ENCODE measurements around the gene DNAJB6. TPM values are rescaled to one million over a fixed set of nuclear protein-coding genes. Genes with fewer than 3 reads are reported as not detected.

DNAJB6 gene
- polyA plus RNA-seq, 3 donors: 66.6 to 117 (median 116) TPM

- Histone ChIP-seq H2AFZ (ENCODE audit: insufficient read depth, low read depth, low read length, poor library complexity, severe bottlenecking) (no peak overlapping the region), H3K4me2 (replicated peaks; ENCODE audit: extremely low read depth, low read length, poor library complexity, severe bottlenecking) (no peak overlapping the region), H4K20me1 (ENCODE audit: insufficient read depth, low read length) (no peaks in the 10 kb centered on the region), H3K9ac (ENCODE audit: insufficient read depth, low read length, poor library complexity, severe bottlenecking) (no peak overlapping the region), H3K36me3 (replicated peaks in 1 of 2; ENCODE audit: control insufficient read depth in 1 of 2, insufficient read depth in 2 of 2, low read length in 2 of 2) (no peaks in the 10 kb centered on the region), H3K4me3 (replicated peaks in 1 of 3; ENCODE audit: low read depth in 2 of 3, low read length in 3 of 3) (no peak overlapping the region), H3K27ac (ENCODE audit: low read depth in 1 of 2, low read length in 2 of 2) (no peak overlapping the region), H3K9me3 (replicated peaks in 1 of 2; ENCODE audit: control insufficient read depth in 1 of 2, insufficient read depth in 1 of 2, low read length in 2 of 2) (no peaks in the 10 kb centered on the region), H3K79me2 (ENCODE audit: insufficient read depth, low read length) (no peaks in the 10 kb centered on the region), H3K27me3 (ENCODE audit: control insufficient read depth in 2 of 2, insufficient read depth in 2 of 2, low read length in 2 of 2) (no peaks in the 10 kb centered on the region), H3K4me1 (ENCODE audit: control insufficient read depth in 1 of 2, insufficient read depth in 2 of 2, low read length in 2 of 2) (peaks cover 7 to 8% of the 10 kb centered on the region in 2 donors)
- no peak for DNase-seq
- Mint-ChIP-seq H3K27me3 (ENCODE audit: low read depth in 3 of 3) (peaks cover 4 to 13% (median 11%) of the 10 kb centered on the region in 3 donors), H3K9me3 (no peaks in the 10 kb centered on the region), H3K36me3 (no peaks in the 10 kb centered on the region), H3K27ac (no peak overlapping the region), H3K4me1 (peaks cover 12% of the 10 kb centered on the region), H3K4me3 (no peak overlapping the region)
- WGBS (ENCODE audit: insufficient coverage): 89% methylated on average over 2 of the region's 12 CpGs
- TF ChIP-seq CTCF (IDR thresholded peaks at IDR 0.05): no peak
- intact Hi-C loops (cut with micrococcal nuclease): loop anchor here (2.0 to 5.0 kb wide), 2 partner anchors 441 to 444 kb away; no protein-coding TSS in a partner anchor
Measured at GRCh38 chr7:157433628-157434027, 96.8 kb downstream of the DNAJB6 start.

- peak overlapping the region in 1 of 7 donors; percentile 26 for H3K27ac Mint-ChIP-seq
- no peaks in the 10 kb centered on the region for H4K20me1 ChIP-seq (ENCODE audit: insufficient read depth, low read length)
- 96% methylated on average over 7 of the region's 15 CpGs for WGBS (ENCODE audit: insufficient coverage)
- H3K36me3 Mint-ChIP-seq: no peaks in the 10 kb centered on the region
- no peaks in the 10 kb centered on the region for H3K79me2 ChIP-seq (ENCODE audit: insufficient read depth, low read length)
- intact Hi-C loops (cut with micrococcal nuclease): loop anchor here in 1 of 2 donors (5.0 kb wide), 1 partner anchor 443 kb away; no protein-coding TSS in a partner anchor
- no peak overlapping the region for H3K9ac ChIP-seq (ENCODE audit: insufficient read depth, low read length, poor library complexity, severe bottlenecking)
- H2AFZ ChIP-seq (ENCODE audit: insufficient read depth, low read depth, low read length, poor library complexity, severe bottlenecking): no peak overlapping the region
- H3K27me3 ChIP-seq (ENCODE audit: control insufficient read depth in 2 of 2, insufficient read depth in 2 of 2, low read length in 2 of 2): no peaks in the 10 kb centered on the region
- H3K4me1 Mint-ChIP-seq: peaks cover 12% of the 10 kb centered on the region
- no peak for DNase-seq
- H3K4me3 ChIP-seq (replicated peaks in 1 of 3; ENCODE audit: low read depth in 2 of 3, low read length in 3 of 3): no peak overlapping the region
- peaks cover 0 to 2% (median 0%) of the 10 kb centered on the region in 7 donors for H3K9me3 Mint-ChIP-seq
- peaks cover 7 to 8% of the 10 kb centered on the region in 2 donors for H3K4me1 ChIP-seq (ENCODE audit: control insufficient read depth in 1 of 2, insufficient read depth in 2 of 2, low read length in 2 of 2)
- H3K36me3 ChIP-seq (replicated peaks in 1 of 2; ENCODE audit: control insufficient read depth in 1 of 2, insufficient read depth in 2 of 2, low read length in 2 of 2): no peaks in the 10 kb centered on the region
- peaks cover 4 to 13% (median 11%) of the 10 kb centered on the region in 3 donors for H3K27me3 Mint-ChIP-seq (ENCODE audit: low read depth in 3 of 3)
- no peak overlapping the region for H3K4me2 ChIP-seq (replicated peaks; ENCODE audit: extremely low read depth, low read length, poor library complexity, severe bottlenecking)
- no peak overlapping the region for H3K4me3 Mint-ChIP-seq
- H3K9me3 ChIP-seq (replicated peaks in 1 of 2; ENCODE audit: control insufficient read depth in 1 of 2, insufficient read depth in 1 of 2, low read length in 2 of 2): no peaks in the 10 kb centered on the region
- no peak for TF ChIP-seq CTCF (IDR thresholded peaks at IDR 0.05)
- no peak overlapping the region for H3K27ac ChIP-seq (ENCODE audit: low read depth in 1 of 2, low read length in 2 of 2)
Measured at GRCh38 chr7:157434231-157434630, 97.4 kb downstream of the DNAJB6 start.
